B cell (primary cell): Measurements from ENCODE around the gene DNASE1L3. TPM values are rescaled to one million over a fixed set of nuclear protein-coding genes. Genes with fewer than 3 reads are reported as not detected.
A peak's percentile ranks its signal among the peaks of the same experiment; 100 is the strongest.

ENCODE experiments used
- ATAC-seq: fragments of 200-7000 bp; cut with Tn5 transposase; one replicate; pipeline ENCODE4 v1.10.0; 2021; ENCODE audit warnings: low read depth, mild to moderate bottlenecking, moderate number of reproducible peaks, moderate library complexity
- CTCF ChIA-PET: fragments of 350-600 bp; sonication (Branson Sonifier 250); formaldehyde crosslinking; loops from one replicate; lab custom pipeline; 2021; ENCODE audit warnings: antibody characterized with exemption, inconsistent platforms; lab: Charles Lee
- POLR2A ChIA-PET: fragments of 350-600 bp; sonication (Branson Sonifier 250); formaldehyde crosslinking; loops from one replicate; lab custom pipeline; 2021; ENCODE audit warnings: antibody characterized with exemption; lab: Charles Lee
- DNase-seq: peaks from one replicate; pipeline ENCODE4 v3.0.0; 2013
- H2AFZ ChIP-seq: 2 replicates; pipeline ENCODE4 v1.6.1; 2012; ENCODE audit warnings: mild to moderate bottlenecking, low read depth, low read length; ENCODE audit not compliant: insufficient read depth, poor library complexity, severe bottlenecking
- H3K27ac ChIP-seq, 2 donors: 1 replicate in 1 of 2; 2 replicates in 1 of 2; pipeline ENCODE4 v1.5.1; 2012 to 2013; ENCODE audit warnings: low read length in 2 of 2, mild to moderate bottlenecking in 2 of 2, moderate library complexity in 1 of 2
- H3K27me3 ChIP-seq, 4 experiments: fragments of 200-600 bp in 1 of 4; sonication (generic) in 1 of 4; replicated peaks in 1 of 4; 1 replicate in 2 of 4; 2 replicates in 2 of 4; pipeline versions ENCODE4 v1.6.1 to v1.7.0; 2013 to 2016; ENCODE audit warnings: low read length in 3 of 4, mild to moderate bottlenecking in 2 of 4, mixed read lengths in 1 of 4, moderate library complexity in 1 of 4; ENCODE audit not compliant: insufficient read depth in 4 of 4, control insufficient read depth in 3 of 4; ENCODE audit errors: control extremely low read depth in 1 of 4
- H3K36me3 ChIP-seq, 2 experiments: replicated peaks in 1 of 2; 1 replicate in 1 of 2; 2 replicates in 1 of 2; pipeline versions ENCODE4 v1.6.1 to v1.7.1; 2013; ENCODE audit warnings: low read length in 1 of 2; ENCODE audit not compliant: insufficient read depth in 2 of 2, control insufficient read depth in 1 of 2; ENCODE audit errors: control extremely low read depth in 1 of 2, extremely low read depth in 1 of 2
- H3K4me1 ChIP-seq, 2 donors: fragments of 200-600 bp in 1 of 2; sonication (generic) in 1 of 2; 1 replicate in 1 of 2; 2 replicates in 1 of 2; pipeline versions ENCODE4 v1.5.1 to v1.6.1; 2013 to 2017; ENCODE audit warnings: low read length in 2 of 2; ENCODE audit not compliant: control insufficient read depth in 2 of 2, insufficient read depth in 2 of 2
- H3K4me2 ChIP-seq: replicated peaks from 2 replicates; pipeline ENCODE3; 2012; ENCODE audit warnings: mild to moderate bottlenecking, low read depth, low read length; ENCODE audit not compliant: poor library complexity, severe bottlenecking
- H3K4me3 ChIP-seq, 5 experiments: fragments of 200-600 bp in 1 of 5; sonication (generic) in 1 of 5; 1 replicate in 3 of 5; 2 replicates in 2 of 5; pipeline versions ENCODE4 v1.5.1 to v1.7.0; 2011 to 2016; ENCODE audit warnings: low read length in 4 of 5, mild to moderate bottlenecking in 4 of 5, low read depth in 2 of 5, control low read depth in 1 of 5, moderate library complexity in 1 of 5; ENCODE audit not compliant: insufficient read depth in 1 of 5; ENCODE audit errors: control extremely low read depth in 1 of 5, extremely low read depth in 1 of 5
- H3K79me2 ChIP-seq: fragments of 200-600 bp; sonication (generic); one replicate; pipeline ENCODE4 v1.6.0; 2016; ENCODE audit warnings: low read length; ENCODE audit not compliant: control insufficient read depth, insufficient read depth
- H3K9ac ChIP-seq: fragments of 200-600 bp; sonication (generic); 2 replicates; pipeline ENCODE4 v1.6.1; 2017; ENCODE audit warnings: mild to moderate bottlenecking, low read length, moderate library complexity
- H3K9me3 ChIP-seq, 3 donors: one replicate each; pipeline versions ENCODE4 v1.6.1 to v1.7.1; 2013; ENCODE audit warnings: low read length in 2 of 3; ENCODE audit not compliant: control insufficient read depth in 2 of 3, insufficient read depth in 1 of 3; ENCODE audit errors: control extremely low read depth in 1 of 3
- H4K20me1 ChIP-seq: 2 replicates; pipeline ENCODE4 v1.6.0; 2012; ENCODE audit warnings: mild to moderate bottlenecking, low read length; ENCODE audit not compliant: insufficient read depth, control insufficient read depth, poor library complexity, severe bottlenecking
- H3K27ac Mint-ChIP-seq: one replicate; pipeline ENCODE4 v1.8.0; 2021; ENCODE audit warnings: mixed read lengths
- H3K27me3 Mint-ChIP-seq: one replicate; pipeline ENCODE4 v1.8.0; 2021; ENCODE audit warnings: mixed read lengths
- H3K4me1 Mint-ChIP-seq: one replicate; pipeline ENCODE4 v1.8.0; 2021; ENCODE audit warnings: mixed read lengths
- H3K4me3 Mint-ChIP-seq: one replicate; pipeline ENCODE4 v1.8.0; 2021; ENCODE audit warnings: mixed read lengths
- H3K9me3 Mint-ChIP-seq: one replicate; pipeline ENCODE4 v1.8.0; 2022; ENCODE audit warnings: mixed read lengths; ENCODE audit not compliant: insufficient read depth
- EZH2 ChIP-seq: IDR thresholded peaks from 2 replicates; pipeline ENCODE4 v1.6.1; 2012; ENCODE audit warnings: borderline replicate concordance, low read depth, mild to moderate bottlenecking, moderate library complexity, low read length; ENCODE audit not compliant: insufficient read depth, poor library complexity, severe bottlenecking
- WGBS: methylation state at CpG from one replicate; pipeline ENCODE4 v1.1.5; 2013; ENCODE audit warnings: missing lambda C conversion rate; ENCODE audit not compliant: insufficient coverage; 5-methylcytosine and 5-hydroxymethylcytosine counted together
- intact Hi-C: fragments of 100-400 bp; cut with micrococcal nuclease; formaldehyde crosslinking; loops from one replicate; pipeline ENCODE4 v1.10.0; 2022
- polyA plus RNA-seq: library from polyadenylated mRNA; depleted of rRNA; stranded (reverse); fragments of >200 nt; gene quantifications from 2 replicates; pipeline ENCODE4 v1.2.3, GENCODE V29; 2012
- total RNA-seq, 2 donors: library from RNA; stranded (reverse); fragments of 120-200 nt in 1 of 2; gene quantifications; 1 replicate in 1 of 2; 2 replicates in 1 of 2; pipeline versions ENCODE4 v1.2.3 to v1.2.4, GENCODE V29; 2013 to 2022
- TF ChIP-seq, protein P1 (sequence below): fragments of 200-600 bp; IDR thresholded peaks from one replicate; pipeline ENCODE4 v1.8.0; 2022; ENCODE audit warnings: antibody characterized with exemption, mild to moderate bottlenecking

The DNASE1L3 gene
- total and polyA plus RNA-seq, 2 donors (not counting 1 experiment from before 2014, with no cell fraction given): 0.39 to 2.6 TPM

DNA sequence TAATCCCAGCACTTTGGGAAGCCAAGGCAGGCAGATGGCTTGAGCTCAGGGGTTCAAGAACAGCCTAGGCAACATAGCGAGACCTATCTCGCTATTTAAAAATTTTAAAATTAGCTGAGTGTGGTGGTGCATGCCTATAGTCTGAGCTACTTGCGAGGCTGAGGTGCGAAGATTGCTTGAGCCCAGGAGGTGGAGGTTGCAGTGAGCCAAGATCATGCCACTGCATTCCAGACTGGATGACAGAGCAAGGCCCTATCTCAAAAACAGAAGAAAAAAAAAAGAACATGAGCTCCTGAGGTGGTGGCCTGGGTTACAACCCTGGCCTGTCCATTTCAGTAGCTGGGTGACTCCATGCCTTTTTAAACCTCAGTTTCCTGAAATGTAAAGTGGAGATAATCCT is 7.2 kb downstream of the DNASE1L3 start:
- ChIA-PET POLR2A (interaction anchor here (0.6 to 1.7 kb wide), 2 partner anchors 12 to 14 kb away, joined by 6 to 11 read pairs; no protein-coding TSS in a partner anchor), CTCF (interaction anchor here (0.8 to 9.6 kb wide), 5 partner anchors 10 to 17 kb away, joined by 3 to 66 read pairs (median 10); no protein-coding TSS in a partner anchor)
- Mint-ChIP-seq H3K4me1 (peaks cover 47% of the 10 kb centered on the region), H3K27me3 (no peaks in the 10 kb centered on the region), H3K27ac (peak overlapping the region; percentile 46), H3K9me3 (no peaks in the 10 kb centered on the region), H3K4me3 (peak overlapping the region; percentile 63)
- Histone ChIP-seq H3K79me2 (no peaks in the 10 kb centered on the region), H3K9me3 (no peaks in the 10 kb centered on the region), H3K9ac (no peak overlapping the region), H3K4me1 (peaks cover 49 to 52% of the 10 kb centered on the region in 2 donors), H3K4me2 (no peak overlapping the region), H3K4me3 (no peak overlapping the region), H3K36me3 (no peaks in the 10 kb centered on the region), H3K27me3 (no peaks in the 10 kb centered on the region), H2AFZ (no peak overlapping the region), H4K20me1 (no peaks in the 10 kb centered on the region), H3K27ac (no peak overlapping the region)
- TF ChIP-seq EZH2: no peak
- TF ChIP-seq, protein P1, sequence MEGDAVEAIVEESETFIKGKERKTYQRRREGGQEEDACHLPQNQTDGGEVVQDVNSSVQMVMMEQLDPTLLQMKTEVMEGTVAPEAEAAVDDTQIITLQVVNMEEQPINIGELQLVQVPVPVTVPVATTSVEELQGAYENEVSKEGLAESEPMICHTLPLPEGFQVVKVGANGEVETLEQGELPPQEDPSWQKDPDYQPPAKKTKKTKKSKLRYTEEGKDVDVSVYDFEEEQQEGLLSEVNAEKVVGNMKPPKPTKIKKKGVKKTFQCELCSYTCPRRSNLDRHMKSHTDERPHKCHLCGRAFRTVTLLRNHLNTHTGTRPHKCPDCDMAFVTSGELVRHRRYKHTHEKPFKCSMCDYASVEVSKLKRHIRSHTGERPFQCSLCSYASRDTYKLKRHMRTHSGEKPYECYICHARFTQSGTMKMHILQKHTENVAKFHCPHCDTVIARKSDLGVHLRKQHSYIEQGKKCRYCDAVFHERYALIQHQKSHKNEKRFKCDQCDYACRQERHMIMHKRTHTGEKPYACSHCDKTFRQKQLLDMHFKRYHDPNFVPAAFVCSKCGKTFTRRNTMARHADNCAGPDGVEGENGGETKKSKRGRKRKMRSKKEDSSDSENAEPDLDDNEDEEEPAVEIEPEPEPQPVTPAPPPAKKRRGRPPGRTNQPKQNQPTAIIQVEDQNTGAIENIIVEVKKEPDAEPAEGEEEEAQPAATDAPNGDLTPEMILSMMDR: no peak
- DNase-seq (no peak), ATAC-seq (no peak)
- intact Hi-C loops: no loop called here
- WGBS: 66% methylated on average over 2 of the region's 4 CpGs

DNA sequence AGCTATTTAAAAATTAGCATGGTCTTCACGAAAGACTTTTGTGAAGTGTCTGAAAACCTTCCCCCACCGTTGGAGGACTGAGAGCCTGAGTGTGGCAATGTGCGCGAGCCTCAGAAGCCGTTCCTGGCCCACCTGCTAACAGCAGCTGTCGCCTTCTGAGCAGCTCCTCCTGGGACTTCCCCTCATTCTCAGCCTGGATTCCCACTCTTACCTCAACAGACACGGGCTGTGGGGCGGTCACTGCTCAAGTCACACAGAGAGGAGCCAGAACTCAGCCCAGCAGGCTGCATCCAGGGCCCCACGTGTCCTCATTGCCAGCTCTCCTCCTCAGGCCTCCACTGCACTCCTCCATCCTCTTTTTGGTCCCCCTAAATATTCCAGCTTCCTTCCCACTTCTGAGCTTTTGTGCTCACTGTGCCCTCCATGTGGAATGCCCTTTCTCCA is 7.8 kb downstream of the DNASE1L3 start:
- H3K27ac ChIP-seq: peak overlapping the region in 1 of 2 donors; percentile 21
- intact Hi-C loops: no loop called here
- POLR2A ChIA-PET: interaction anchor here (0.6 to 1.7 kb wide), 2 partner anchors 13 to 14 kb away, joined by 6 to 11 read pairs; no protein-coding TSS in a partner anchor

More for the DNA sequence above, 7.8 kb downstream of the DNASE1L3 start:
- no peaks in the 10 kb centered on the region for H3K27me3 ChIP-seq
- CTCF ChIA-PET: interaction anchor here (0.8 to 9.6 kb wide), 6 partner anchors 10 to 103 kb away, joined by 3 to 66 read pairs (median 10); partner anchors contain the start of genes HTD2 and RPP14
- peak; percentile 65 for DNase-seq
- no peaks in the 10 kb centered on the region for H3K9me3 ChIP-seq
- TF ChIP-seq EZH2: no peak
- TF ChIP-seq, protein P1: no peak
- peaks cover 53% of the 10 kb centered on the region for H3K4me1 Mint-ChIP-seq
- no peak overlapping the region for H3K9ac ChIP-seq
- peak overlapping the region; percentile 30 for H2AFZ ChIP-seq
- H3K27me3 Mint-ChIP-seq: no peaks in the 10 kb centered on the region
- H3K36me3 ChIP-seq: no peaks in the 10 kb centered on the region
- H3K4me3 ChIP-seq: no peak overlapping the region
- peaks cover 55 to 58% of the 10 kb centered on the region in 2 donors for H3K4me1 ChIP-seq
- 1% methylated on average over 9 of the region's 9 CpGs for WGBS
- peak; percentile 63 for ATAC-seq
- no peaks in the 10 kb centered on the region for H3K79me2 ChIP-seq
- H3K4me3 Mint-ChIP-seq: peak overlapping the region; percentile 63
- peak overlapping the region; percentile 43 for H3K4me2 ChIP-seq
- H3K9me3 Mint-ChIP-seq: no peaks in the 10 kb centered on the region
- H4K20me1 ChIP-seq: no peaks in the 10 kb centered on the region
- peak overlapping the region; percentile 57 for H3K27ac Mint-ChIP-seq
